Measurements from ENCODE around the gene WDR5. TPM values are rescaled to one million over a fixed set of nuclear protein-coding genes. Genes with fewer than 3 reads are reported as not detected.

Gene WDR5
- total RNA-seq, 4 donors from 2014 or later: 24.1 to 40.1 (median 27.1) TPM

- intact Hi-C loops (cut with DNase I): no loop called here
- TF ChIP-seq POLR2A (IDR thresholded peaks at IDR 0.05) (no peak), CTCF (IDR thresholded peaks at IDR 0.05) (peak in 4 of 6 experiments; percentile 21 to 46 (median 32))
- Histone ChIP-seq H3K27ac (no peak overlapping the region), H3K36me3 (no peaks in the 10 kb centered on the region), H3K9me3 (no peaks in the 10 kb centered on the region), H3K27me3 (no peaks in the 10 kb centered on the region), H3K4me1 (peaks cover 9 to 24% of the 10 kb centered on the region in 2 donors), H3K4me3 (replicated peaks in 1 of 3) (no peak overlapping the region)
- DNase-seq: peak in 1 of 2 donors; percentile 33
- WGBS, 2 donors: 50 to 53% methylated on average over 18 to 20 of the region's 35 CpGs
These were observed 40.1 kb downstream of the WDR5 start for GRCh38 chr9:134175808-134176598.

- no peaks in the 10 kb centered on the region for H3K27me3 ChIP-seq
- 42 to 73% methylated on average over 6 of the region's 6 CpGs for WGBS, 2 donors
These were observed 40.7 kb downstream of the WDR5 start for GRCh38 chr9:134176599-134176968.

GRCh38 chr9:134177186-134177585 lies 41.3 kb downstream of the WDR5 start:
- Histone ChIP-seq H3K27ac (no peak overlapping the region), H3K36me3 (no peaks in the 10 kb centered on the region), H3K9me3 (no peaks in the 10 kb centered on the region), H3K4me3 (replicated peaks in 1 of 3) (no peak overlapping the region), H3K27me3 (no peaks in the 10 kb centered on the region), H3K4me1 (peaks cover 9 to 18% of the 10 kb centered on the region in 2 donors)
- WGBS, 2 donors: 41 to 69% methylated on average over 4 of the region's 17 CpGs
- TF ChIP-seq POLR2A (IDR thresholded peaks at IDR 0.05) (no peak), CTCF (IDR thresholded peaks at IDR 0.05) (no peak)
- intact Hi-C loops (cut with DNase I): no loop called here
- no peak for DNase-seq

More at GRCh38 chr9:134176599-134176968, 40.7 kb downstream of the WDR5 start:
- H3K4me1 ChIP-seq: peaks cover 9 to 20% of the 10 kb centered on the region in 2 donors
- H3K4me3 ChIP-seq (replicated peaks in 1 of 3): no peak overlapping the region
- DNase-seq: no peak
- H3K36me3 ChIP-seq: no peaks in the 10 kb centered on the region
- no peaks in the 10 kb centered on the region for H3K9me3 ChIP-seq
- intact Hi-C loops (cut with DNase I): no loop called here
- H3K27ac ChIP-seq: no peak overlapping the region
- no peak for TF ChIP-seq CTCF (IDR thresholded peaks at IDR 0.05)

GRCh38 chr9:134177624-134178393 lies 41.9 kb downstream of the WDR5 start:
- H3K4me1 ChIP-seq: peaks cover 9 to 18% of the 10 kb centered on the region in 2 donors
- WGBS, 2 donors: 77 to 89% methylated on average over 23 to 27 of the region's 28 CpGs
- H3K4me3 ChIP-seq (replicated peaks in 1 of 3): no peak overlapping the region
- DNase-seq: no peak
- no peaks in the 10 kb centered on the region for H3K36me3 ChIP-seq
- H3K27ac ChIP-seq: no peak overlapping the region
- no peaks in the 10 kb centered on the region for H3K9me3 ChIP-seq
- TF ChIP-seq POLR2A (IDR thresholded peaks at IDR 0.05): no peak
- no peak for TF ChIP-seq CTCF (IDR thresholded peaks at IDR 0.05)
- intact Hi-C loops (cut with DNase I): no loop called here
- no peaks in the 10 kb centered on the region for H3K27me3 ChIP-seq

GRCh38 chr9:134178394-134178767 lies 42.5 kb downstream of the WDR5 start:
- 83 to 91% methylated on average over 6 to 8 of the region's 9 CpGs for WGBS, 2 donors
- intact Hi-C loops (cut with DNase I): no loop called here
- peak overlapping the region in 1 of 3 donors; percentile 33 for H3K27ac ChIP-seq
- H3K27me3 ChIP-seq: no peaks in the 10 kb centered on the region
- TF ChIP-seq CTCF (IDR thresholded peaks at IDR 0.05): no peak
- no peak for TF ChIP-seq POLR2A (IDR thresholded peaks at IDR 0.05)
- peaks cover 9 to 18% of the 10 kb centered on the region in 2 donors for H3K4me1 ChIP-seq
- no peaks in the 10 kb centered on the region for H3K36me3 ChIP-seq
- DNase-seq: no peak
- no peaks in the 10 kb centered on the region for H3K9me3 ChIP-seq
- no peak overlapping the region for H3K4me3 ChIP-seq (replicated peaks in 1 of 3)
